GM21367 (cell line): Measurements from ENCODE around the gene SLC2A3.
"Not testable (repeated sequence)": the region's sequence is repeated elsewhere in the genome, so short reads cannot be mapped to it uniquely, and the experiment has no call there.

ENCODE experiments used
- ATAC-seq: cut with Tn5 transposase; IDR thresholded peaks from one replicate; pipeline ENCODE4 v1.9.1; 2021; ENCODE audit not compliant: unreplicated experiment

SLC2A3 gene

GRCh38 chr12:7917392-7918267 lies 18.4 kb downstream of the SLC2A3 start:
- no peak for ATAC-seq

- no peak for ATAC-seq
These were observed 19.1 kb downstream of the SLC2A3 start for GRCh38 chr12:7916936-7917335.

GRCh38 chr12:7915661-7916403 lies 20.2 kb downstream of the SLC2A3 start:
- no peak for ATAC-seq

- not testable (repeated sequence) for ATAC-seq
These were observed 25.9 kb downstream of the SLC2A3 start for GRCh38 chr12:7910106-7910505.

GRCh38 chr12:7907009-7907408 lies 29.0 kb downstream of the SLC2A3 start:
- ATAC-seq = no peak

GRCh38 chr12:7906303-7906702 lies 29.7 kb downstream of the SLC2A3 start:
- not testable (repeated sequence) for ATAC-seq

GRCh38 chr12:7905600-7906125 lies 30.3 kb downstream of the SLC2A3 start:
- not testable (repeated sequence) for ATAC-seq

GRCh38 chr12:7905071-7905470 lies 30.9 kb downstream of the SLC2A3 start:
- no peak for ATAC-seq

GRCh38 chr12:7902416-7902815 lies 33.6 kb downstream of the SLC2A3 start:
- not testable (repeated sequence) for ATAC-seq

- no peak for ATAC-seq
These were observed 36.2 kb downstream of the SLC2A3 start for GRCh38 chr12:7899755-7900154.

- not testable (repeated sequence) for ATAC-seq
These were observed 39.3 kb downstream of the SLC2A3 start for GRCh38 chr12:7896726-7897125.

GRCh38 chr12:7892186-7892980 lies 43.6 kb downstream of the SLC2A3 start:
- ATAC-seq = no peak

GRCh38 chr12:7884689-7885088 lies 51.3 kb downstream of the SLC2A3 start:
- no peak for ATAC-seq

GRCh38 chr12:7881736-7882120 lies 54.3 kb downstream of the SLC2A3 start:
- not testable (repeated sequence) for ATAC-seq

- ATAC-seq = not testable (repeated sequence)
These were observed 54.8 kb downstream of the SLC2A3 start for GRCh38 chr12:7880952-7881735.

GRCh38 chr12:7879246-7879645 lies 56.7 kb downstream of the SLC2A3 start:
- no peak for ATAC-seq

- no peak for ATAC-seq
These were observed 58.6 kb downstream of the SLC2A3 start for GRCh38 chr12:7877420-7877819.

GRCh38 chr12:7872566-7873319 lies 63.2 kb downstream of the SLC2A3 start, which contains the start of gene SLC2A14:
TSS of gene SLC2A14 (minus strand) at chr12:7872915. CDS start at chr12:7869880, 3,035 bp downstream.
- ATAC-seq = no peak

- ATAC-seq = no peak
These were observed 65.7 kb downstream of the SLC2A3 start for GRCh38 chr12:7870335-7870734.
